ENCODE results near the gene USP11. TPM values are rescaled to one million over a fixed set of nuclear protein-coding genes. Genes with fewer than 3 reads are reported as not detected.

Gene USP11
- 34.5 and 35.5 TPM in 2 replicates for total RNA-seq

DNA sequence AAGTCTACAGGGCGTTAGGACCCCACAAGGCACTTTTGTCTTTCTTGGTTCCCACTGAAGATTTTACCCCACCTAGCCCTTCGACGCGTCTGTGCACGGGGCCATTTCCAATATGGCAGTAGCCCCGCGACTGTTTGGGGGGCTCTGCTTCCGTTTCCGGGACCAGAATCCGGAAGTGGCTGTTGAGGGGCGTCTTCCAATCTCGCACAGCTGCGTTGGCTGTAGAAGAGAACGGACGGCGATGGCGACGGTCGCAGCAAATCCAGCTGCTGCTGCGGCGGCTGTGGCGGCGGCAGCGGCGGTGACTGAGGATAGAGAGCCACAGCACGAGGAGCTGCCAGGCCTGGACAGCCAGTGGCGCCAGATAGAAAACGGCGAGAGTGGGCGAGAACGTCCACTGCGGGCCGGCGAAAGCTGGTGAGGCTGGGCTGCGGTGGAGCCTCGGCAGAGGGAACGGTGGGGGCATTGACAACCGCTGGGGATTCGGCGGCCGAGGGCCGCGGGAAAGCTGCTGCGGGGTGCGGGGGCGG is at the start of gene USP11:
Gene USP11, plus strand, starts transcription at position 207 of the 530 bp plus-strand sequence. Its CDS starts 35 bp downstream, at position 242.

DNA sequence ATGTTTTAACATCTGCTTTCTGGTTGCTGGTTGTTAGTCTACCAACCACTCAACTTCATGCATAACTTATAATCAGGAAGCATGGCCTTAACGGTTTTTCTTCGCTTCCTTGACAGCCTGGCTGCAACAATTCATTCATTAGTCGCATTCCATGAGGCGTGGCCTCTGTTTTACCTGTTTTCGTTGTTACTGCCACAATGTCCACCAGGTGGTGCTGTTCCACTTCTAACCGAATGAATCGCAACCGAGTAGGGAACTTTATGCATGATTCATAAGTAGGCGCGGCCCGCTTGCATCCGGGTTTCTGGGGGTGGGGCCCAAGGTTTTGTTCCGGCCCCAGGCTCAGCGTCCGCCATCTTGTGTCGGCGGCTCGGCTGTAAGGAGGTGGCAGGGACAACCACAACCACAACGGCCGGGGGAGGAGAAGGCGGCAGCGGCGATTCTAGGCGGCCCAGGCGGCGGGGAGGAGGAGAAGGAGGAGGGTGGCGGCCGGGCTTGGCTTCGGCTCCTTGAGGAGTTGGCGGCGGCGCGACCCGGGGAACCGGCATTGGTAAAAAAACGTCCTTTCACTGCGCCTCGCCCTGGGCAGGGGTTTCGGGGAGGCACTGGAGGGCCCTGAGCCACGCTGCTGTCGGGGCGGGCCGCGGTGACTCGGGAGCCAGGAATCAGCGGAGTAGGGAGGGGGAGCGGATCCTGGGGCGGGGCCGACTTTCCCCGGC is 39.2 kb upstream of the USP11 start, which contains the start of gene UBA1:
Gene UBA1, plus strand, starts transcription at position 355 of the 719 bp plus-strand sequence. CDS start 4,974 bp downstream, outside the sequence.

DNA sequence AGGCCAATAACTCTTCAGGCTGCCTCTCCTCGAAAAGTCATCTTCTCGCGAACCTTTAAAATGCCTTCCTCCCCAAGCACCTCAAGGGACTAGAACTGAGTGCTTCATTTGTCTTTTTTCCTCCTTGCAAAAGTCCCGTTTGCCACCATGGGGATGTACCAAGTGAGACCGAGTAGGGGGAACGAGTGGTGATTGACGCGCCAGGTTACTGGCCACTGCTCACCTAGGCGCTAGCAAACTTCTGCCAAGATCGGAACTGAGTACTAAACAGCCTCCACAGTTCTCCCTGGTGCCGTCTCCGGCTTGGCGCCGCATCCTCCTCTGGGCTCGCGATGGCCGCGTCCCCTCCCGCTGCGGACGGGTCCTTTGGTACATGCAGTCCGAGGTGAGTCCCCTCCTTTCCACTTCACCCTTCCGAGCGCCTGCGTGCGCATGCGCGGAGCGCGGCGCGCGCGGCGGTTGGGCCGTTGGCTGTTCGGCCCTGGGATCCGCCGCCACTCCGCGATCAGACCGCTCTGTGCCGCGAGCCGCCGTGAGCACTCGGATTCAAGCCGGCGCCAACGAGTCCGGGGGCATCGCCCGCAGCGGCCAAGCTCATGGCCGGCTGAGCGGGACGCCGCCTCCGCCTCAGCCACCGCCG is 14.4 kb upstream of the USP11 start, which contains the start of gene CDK16:
Gene CDK16, plus strand, starts transcription at position 402 of the 640 bp plus-strand sequence. CDS start 4,877 bp downstream, outside the sequence.

Small RNAs within 50 kb of the gene (small RNA-seq; reads per million reads assigned to genes)
- gene RN7SL785P, result not detected

Other genes starting within 250 kb of the USP11 start
- gene RGN, start 154.6 kb upstream of the USP11 start, total RNA-seq, result 6.1 and 9.6 TPM in 2 replicates
- gene NDUFB11, start 88.3 kb upstream of the USP11 start, total RNA-seq, result 40.3 and 43.3 TPM in 2 replicates
- 27.3 and 33.2 TPM in 2 replicates for gene RBM10, start 87.8 kb upstream of the USP11 start, total RNA-seq
- gene UBA1, start 39.2 kb upstream of the USP11 start, total RNA-seq, result 161 and 197 TPM in 2 replicates
- 81.5 and 95.8 TPM in 2 replicates for gene CDK16, start 14.3 kb upstream of the USP11 start, total RNA-seq
- 0.22 TPM in 1 of 2 replicates, not detected in the other for gene ZNF157, start 137.6 kb downstream of the USP11 start, total RNA-seq

Data from articular chondrocyte of knee joint (primary cell).